PC-9 (cell line): ENCODE measurements around the gene MRPL3. TPM values are rescaled to one million over a fixed set of nuclear protein-coding genes. Genes with fewer than 3 reads are reported as not detected.

ENCODE experiments used
- BruUV-seq: library from RNA; stranded (reverse); fragments of 400-500 nt; replicated peaks from 2 replicates; lab custom pipeline; 2021; lab: Mats Ljungman, UMichigan
- CTCF ChIA-PET: fragments of 300-600 bp; sonication (Branson Sonifier 250); formaldehyde crosslinking; loops from one replicate; lab custom pipeline; 2022; ENCODE audit warnings: antibody characterized with exemption; lab: Charles Lee
- POLR2A ChIA-PET: fragments of 300-600 bp; sonication (Branson Sonifier 250); formaldehyde crosslinking; loops from one replicate; lab custom pipeline; 2022; ENCODE audit warnings: antibody characterized with exemption; ENCODE audit not compliant: unreplicated experiment; lab: Charles Lee
- DNase-seq, 2 experiments: peaks; one replicate each; pipeline versions ENCODE4 v3.0.0 to v3.0.0-alpha.2; 2015 to 2022; ENCODE audit warnings: mixed read lengths in 1 of 2
- H2AFZ ChIP-seq: fragments of 200-600 bp; sonication (generic); 2 replicates; pipeline ENCODE4 v1.8.1; 2017; ENCODE audit warnings: antibody characterized with exemption
- H3F3A ChIP-seq: fragments of 200-600 bp; sonication (generic); 2 replicates; pipeline ENCODE4 v1.8.1; 2017; ENCODE audit warnings: antibody characterized with exemption, mild to moderate bottlenecking, low read depth; ENCODE audit not compliant: insufficient read depth
- H3K27ac ChIP-seq: fragments of 200-600 bp; sonication (generic); 2 replicates; pipeline ENCODE4 v1.6.1; 2016; ENCODE audit warnings: mixed run types
- H3K27me3 ChIP-seq: fragments of 200-600 bp; sonication (generic); 2 replicates; pipeline ENCODE4 v1.6.1; 2016; ENCODE audit warnings: low read depth, mixed run types; ENCODE audit not compliant: insufficient read depth
- H3K36me3 ChIP-seq: fragments of 200-600 bp; sonication (generic); 2 replicates; pipeline ENCODE4 v1.6.1; 2016; ENCODE audit warnings: low read depth, mixed run types
- H3K4me1 ChIP-seq: fragments of 200-600 bp; sonication (generic); replicated peaks from 2 replicates; pipeline ENCODE4 v1.6.1; 2016; ENCODE audit warnings: mixed run types; ENCODE audit not compliant: insufficient read depth
- H3K4me2 ChIP-seq: fragments of 200-600 bp; sonication (generic); 2 replicates; pipeline ENCODE4 v1.6.1; 2017; ENCODE audit warnings: mixed run types
- H3K4me3 ChIP-seq: fragments of 200-600 bp; sonication (generic); 2 replicates; pipeline ENCODE4 v1.6.1; 2016; ENCODE audit warnings: mixed run types
- H3K79me2 ChIP-seq: fragments of 200-600 bp; sonication (generic); 2 replicates; pipeline ENCODE4 v1.6.1; 2017; ENCODE audit warnings: low read depth, mixed run types
- H3K9me2 ChIP-seq: fragments of 200-600 bp; sonication (generic); 2 replicates; pipeline ENCODE4 v1.8.1; 2017; ENCODE audit warnings: mild to moderate bottlenecking; ENCODE audit not compliant: insufficient read depth
- H3K9me3 ChIP-seq: fragments of 200-600 bp; sonication (generic); 2 replicates; pipeline ENCODE4 v1.8.1; 2016; ENCODE audit warnings: low read depth; ENCODE audit not compliant: insufficient read depth
- H4K20me1 ChIP-seq: fragments of 200-600 bp; sonication (generic); 2 replicates; pipeline ENCODE4 v1.8.1; 2017; ENCODE audit not compliant: insufficient read depth
- CTCF ChIP-seq: fragments of 200-600 bp; sonication (generic); conservative IDR thresholded peaks from 2 replicates; pipeline ENCODE4 v1.6.1; 2017; ENCODE audit warnings: mixed run types, antibody characterized with exemption, mild to moderate bottlenecking, moderate library complexity
- EZH2 ChIP-seq: fragments of 200-600 bp; sonication (generic); IDR thresholded peaks from 2 replicates; pipeline ENCODE4 v1.8.0; 2017; ENCODE audit warnings: antibody characterized with exemption, low read depth
- intact Hi-C: fragments of 100-400 bp; cut with micrococcal nuclease; formaldehyde crosslinking; loops from one replicate; pipeline ENCODE4 v1.10.0; 2022; ENCODE audit not compliant: unreplicated experiment
- total RNA-seq: library from RNA; stranded (reverse); gene quantifications from 2 replicates; pipeline ENCODE4 v1.2.3, GENCODE V29; 2021

MRPL3 gene
- total RNA-seq, 1 experiment from 2014 or later, result 109 TPM

DNA sequence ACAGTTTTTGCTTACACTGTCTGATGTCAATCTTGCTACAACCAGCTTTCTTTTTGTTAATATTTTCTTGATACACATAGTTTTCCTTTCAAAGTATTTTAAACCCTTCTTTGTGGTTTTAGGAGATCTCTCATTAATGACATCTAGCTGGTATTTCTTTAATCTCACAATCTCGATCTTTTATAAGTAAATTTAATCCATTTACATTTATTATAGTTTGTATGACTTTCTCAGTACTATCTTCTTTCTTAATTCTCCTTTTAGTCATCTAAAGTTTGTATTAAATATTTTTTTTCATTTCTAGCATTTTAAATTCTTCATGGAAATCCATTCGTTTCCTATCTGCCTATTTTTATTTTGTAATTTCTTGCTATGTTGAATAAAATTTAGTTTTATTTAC, 55.4 kb downstream of the MRPL3 start:
- no peaks in the 10 kb centered on the region for H4K20me1 ChIP-seq
- no peaks in the 10 kb centered on the region for H3K9me2 ChIP-seq
- CTCF ChIA-PET, result no interaction called here
- TF ChIP-seq EZH2 (no peak), CTCF (no peak)
- BruUV-seq, result no TSS peak
- intact Hi-C loops, result no loop called here
- H3K27ac ChIP-seq, result no peak overlapping the region
- H2AFZ ChIP-seq, result no peak overlapping the region
- H3K27me3 ChIP-seq, result no peaks in the 10 kb centered on the region
- POLR2A ChIA-PET, result no interaction called here
- H3K36me3 ChIP-seq, result no peaks in the 10 kb centered on the region
- no peaks in the 10 kb centered on the region for H3F3A ChIP-seq
- no peak overlapping the region for H3K4me2 ChIP-seq
- no peaks in the 10 kb centered on the region for H3K4me1 ChIP-seq
- DNase-seq, result no peak
- H3K4me3 ChIP-seq, result no peak overlapping the region
- no peaks in the 10 kb centered on the region for H3K9me3 ChIP-seq
- no peaks in the 10 kb centered on the region for H3K79me2 ChIP-seq

DNA sequence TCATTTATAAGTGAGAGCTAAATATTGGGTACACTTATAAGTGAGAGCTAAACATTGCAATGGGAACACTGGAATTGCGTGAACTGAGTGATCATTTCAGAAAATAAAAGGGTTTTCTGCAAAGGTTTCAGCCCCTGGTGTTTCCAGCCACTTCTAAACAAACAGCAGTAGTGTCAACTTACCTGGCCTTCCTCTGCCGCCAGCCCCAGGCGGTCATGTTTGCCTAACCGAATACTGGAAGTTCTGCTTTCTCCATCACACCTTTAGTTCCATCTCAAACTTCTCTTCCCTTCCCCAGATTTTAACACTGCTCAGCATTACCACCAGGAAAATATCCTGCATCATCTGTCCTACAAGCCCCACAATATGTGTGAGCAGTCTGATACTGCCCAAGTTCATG, 58.6 kb downstream of the MRPL3 start:
- intact Hi-C loops, result no loop called here
- no peak overlapping the region for H3K27ac ChIP-seq
- H3K79me2 ChIP-seq, result no peaks in the 10 kb centered on the region
- no peaks in the 10 kb centered on the region for H3F3A ChIP-seq
- BruUV-seq, result no TSS peak
- TF ChIP-seq EZH2 (no peak), CTCF (no peak)
- H3K9me3 ChIP-seq, result no peaks in the 10 kb centered on the region
- no peak overlapping the region for H2AFZ ChIP-seq
- H4K20me1 ChIP-seq, result no peaks in the 10 kb centered on the region
- no peaks in the 10 kb centered on the region for H3K4me1 ChIP-seq
- H3K27me3 ChIP-seq, result no peaks in the 10 kb centered on the region
- H3K4me3 ChIP-seq, result no peak overlapping the region
- no peaks in the 10 kb centered on the region for H3K9me2 ChIP-seq
- ChIA-PET CTCF (interaction anchor here (0.5 to 0.6 kb wide), 3 partner anchors 17 to 407 kb away, joined by 3 to 8 read pairs (median 6); no protein-coding TSS in a partner anchor), POLR2A (interaction anchor here (0.6 kb wide), 2 partner anchors 91 to 436 kb away, joined by 3 to 4 read pairs; no protein-coding TSS in a partner anchor)
- H3K4me2 ChIP-seq, result no peak overlapping the region
- no peak for DNase-seq
- H3K36me3 ChIP-seq, result no peaks in the 10 kb centered on the region

GRCh38 chr3:131439084-131439483, 63.7 kb downstream of the MRPL3 start:
- Histone ChIP-seq H3K27me3 (no peaks in the 10 kb centered on the region), H3K79me2 (no peaks in the 10 kb centered on the region), H3K27ac (no peak overlapping the region), H3K4me1 (no peaks in the 10 kb centered on the region), H4K20me1 (no peaks in the 10 kb centered on the region), H3K4me2 (no peak overlapping the region), H3K9me2 (no peaks in the 10 kb centered on the region), H3F3A (no peaks in the 10 kb centered on the region), H2AFZ (no peak overlapping the region), H3K36me3 (no peaks in the 10 kb centered on the region), H3K4me3 (no peak overlapping the region), H3K9me3 (no peaks in the 10 kb centered on the region)
- BruUV-seq, result no TSS peak
- TF ChIP-seq CTCF, result no peak
- no peak for TF ChIP-seq EZH2
- POLR2A ChIA-PET, result interaction anchor here (0.6 kb wide), 1 partner anchor 8 kb away, joined by 4 read pairs; no protein-coding TSS in a partner anchor
- CTCF ChIA-PET, result no interaction called here
- no peak for DNase-seq
- intact Hi-C loops, result no loop called here
